ENCODE measurements around the gene ARHGEF1.

DNA sequence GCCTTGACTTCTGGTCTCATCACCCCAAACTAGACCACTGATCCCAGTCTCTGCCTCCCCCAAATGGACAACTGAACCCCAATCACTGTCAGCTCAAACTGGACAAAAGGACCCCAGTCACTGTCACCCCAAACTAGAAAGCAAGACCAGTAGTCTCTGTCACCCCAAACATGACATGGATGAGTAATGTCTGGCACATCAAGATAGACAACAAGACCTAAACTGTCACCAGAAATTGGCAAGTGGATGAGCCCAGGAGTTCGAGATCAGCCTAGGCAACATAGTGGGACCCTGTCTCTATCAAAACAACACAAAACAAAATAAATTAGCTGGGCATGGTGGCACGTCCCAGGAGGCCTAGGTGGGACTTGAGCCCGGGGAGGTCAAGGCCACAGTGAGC lies 64.1 kb downstream of the ARHGEF1 start:
- TF ChIP-seq, protein P1, sequence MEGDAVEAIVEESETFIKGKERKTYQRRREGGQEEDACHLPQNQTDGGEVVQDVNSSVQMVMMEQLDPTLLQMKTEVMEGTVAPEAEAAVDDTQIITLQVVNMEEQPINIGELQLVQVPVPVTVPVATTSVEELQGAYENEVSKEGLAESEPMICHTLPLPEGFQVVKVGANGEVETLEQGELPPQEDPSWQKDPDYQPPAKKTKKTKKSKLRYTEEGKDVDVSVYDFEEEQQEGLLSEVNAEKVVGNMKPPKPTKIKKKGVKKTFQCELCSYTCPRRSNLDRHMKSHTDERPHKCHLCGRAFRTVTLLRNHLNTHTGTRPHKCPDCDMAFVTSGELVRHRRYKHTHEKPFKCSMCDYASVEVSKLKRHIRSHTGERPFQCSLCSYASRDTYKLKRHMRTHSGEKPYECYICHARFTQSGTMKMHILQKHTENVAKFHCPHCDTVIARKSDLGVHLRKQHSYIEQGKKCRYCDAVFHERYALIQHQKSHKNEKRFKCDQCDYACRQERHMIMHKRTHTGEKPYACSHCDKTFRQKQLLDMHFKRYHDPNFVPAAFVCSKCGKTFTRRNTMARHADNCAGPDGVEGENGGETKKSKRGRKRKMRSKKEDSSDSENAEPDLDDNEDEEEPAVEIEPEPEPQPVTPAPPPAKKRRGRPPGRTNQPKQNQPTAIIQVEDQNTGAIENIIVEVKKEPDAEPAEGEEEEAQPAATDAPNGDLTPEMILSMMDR (IDR thresholded peaks at IDR 0.05), result no peak
- TF ChIP-seq POLR2AphosphoS5 (IDR thresholded peaks at IDR 0.05) (no peak), POLR2A (IDR thresholded peaks at IDR 0.05; ENCODE audit: low read depth) (no peak)
